GM18868 (cell line): ENCODE measurements around the gene ZDHHC6.
A peak's percentile ranks its signal among the peaks of the same experiment; 100 is the strongest.
"Not testable (repeated sequence)": the region's sequence is repeated elsewhere in the genome, so short reads cannot be mapped to it uniquely, and the experiment has no call there.

Source experiments
- ATAC-seq: cut with Tn5 transposase; IDR thresholded peaks from one replicate; pipeline ENCODE4 v1.9.1; 2021; ENCODE audit warnings: mild to moderate bottlenecking, moderate library complexity; ENCODE audit not compliant: unreplicated experiment

The ZDHHC6 gene

DNA sequence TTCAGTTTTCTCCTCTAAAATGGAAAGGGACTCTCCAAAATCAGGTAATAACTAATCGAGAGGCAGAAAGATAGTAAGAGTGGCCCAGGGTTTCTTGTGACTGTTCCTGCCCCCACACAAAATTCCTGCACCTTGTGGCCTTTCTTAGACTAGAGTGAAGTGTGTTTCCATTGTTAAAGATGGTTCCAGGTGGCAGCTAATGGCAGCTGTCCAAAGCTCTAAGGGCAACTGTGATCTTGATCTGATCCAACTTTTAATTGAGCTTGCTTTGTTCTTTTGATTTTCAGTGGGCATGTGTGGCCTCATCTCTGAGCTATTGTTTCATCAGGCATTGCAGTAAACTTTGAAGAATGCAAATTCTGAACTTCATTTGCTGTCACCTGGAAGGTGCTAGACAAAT is 53.4 kb downstream of the ZDHHC6 start:
- ATAC-seq: no peak

DNA sequence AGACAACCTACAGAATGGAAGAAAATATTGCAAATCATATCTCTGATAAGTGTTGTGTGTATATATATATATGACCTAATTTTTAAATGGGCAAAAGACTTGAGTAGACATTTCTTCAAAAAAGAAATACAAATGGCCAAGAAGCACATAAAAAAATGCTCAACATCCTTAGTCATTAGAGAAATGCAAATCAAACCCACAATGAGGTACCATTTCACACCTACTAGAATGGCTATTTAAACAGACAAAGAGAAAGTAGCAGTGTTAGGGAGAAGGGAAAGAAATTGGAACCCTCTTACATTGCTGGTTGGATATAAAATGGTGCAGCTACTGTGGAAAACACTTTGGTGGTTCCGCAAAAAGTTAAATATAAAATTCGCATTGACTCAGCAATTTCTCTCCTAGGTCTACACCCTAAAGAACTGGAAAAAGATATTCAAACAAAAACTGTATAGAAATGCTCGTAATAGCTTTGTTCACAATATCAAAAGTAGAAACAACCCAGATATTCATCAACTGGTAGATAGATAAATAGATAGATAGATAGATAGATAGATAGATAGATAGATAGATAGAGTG is 56.5 kb downstream of the ZDHHC6 start:
- ATAC-seq: no peak

DNA sequence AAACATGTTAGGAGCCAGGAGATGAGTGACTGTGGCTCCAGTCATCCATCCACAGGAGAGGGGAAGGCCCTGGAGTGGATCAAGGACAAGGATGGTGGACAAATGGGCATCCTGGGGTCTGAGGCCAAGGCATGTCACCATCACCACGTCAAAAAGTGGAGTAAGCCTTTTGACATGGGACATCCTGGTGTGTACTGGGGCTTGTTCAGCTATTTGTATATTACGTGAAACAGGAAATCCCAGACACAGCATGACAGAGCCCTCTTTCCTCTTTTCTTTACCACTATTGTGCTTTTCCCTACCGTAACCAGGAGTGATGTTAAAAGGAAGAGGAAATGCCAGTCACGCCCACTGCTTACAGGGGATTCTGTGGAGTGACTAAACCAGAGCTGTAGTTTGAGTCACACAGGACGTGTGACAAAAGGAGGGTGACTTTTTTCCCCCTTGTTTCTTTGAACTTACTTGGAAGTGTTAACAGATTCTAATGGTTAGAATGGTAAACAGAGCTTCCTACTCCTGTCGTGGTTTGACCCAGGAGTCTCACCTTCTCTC is 57.4 kb downstream of the ZDHHC6 start:
- ATAC-seq: peak; percentile 85

DNA sequence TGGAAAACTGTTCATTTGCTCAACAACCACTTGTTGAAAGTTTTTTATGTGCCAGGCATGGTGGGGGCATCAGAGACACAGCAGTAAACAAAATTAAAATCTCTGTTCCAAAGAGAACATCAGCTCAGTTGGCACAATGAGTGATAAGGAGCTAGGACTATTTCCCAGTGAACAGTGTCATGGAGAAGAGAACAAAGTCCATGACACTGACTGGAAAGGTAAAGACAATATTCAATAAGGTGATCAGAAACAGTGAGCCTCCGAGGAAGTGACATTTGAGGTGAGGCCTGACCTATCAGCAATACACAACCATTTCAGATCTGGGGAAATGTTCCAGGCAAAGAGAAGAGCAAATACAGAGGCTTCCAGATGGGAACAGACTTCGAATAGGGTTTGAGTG is 58.2 kb downstream of the ZDHHC6 start:
- no peak for ATAC-seq

DNA sequence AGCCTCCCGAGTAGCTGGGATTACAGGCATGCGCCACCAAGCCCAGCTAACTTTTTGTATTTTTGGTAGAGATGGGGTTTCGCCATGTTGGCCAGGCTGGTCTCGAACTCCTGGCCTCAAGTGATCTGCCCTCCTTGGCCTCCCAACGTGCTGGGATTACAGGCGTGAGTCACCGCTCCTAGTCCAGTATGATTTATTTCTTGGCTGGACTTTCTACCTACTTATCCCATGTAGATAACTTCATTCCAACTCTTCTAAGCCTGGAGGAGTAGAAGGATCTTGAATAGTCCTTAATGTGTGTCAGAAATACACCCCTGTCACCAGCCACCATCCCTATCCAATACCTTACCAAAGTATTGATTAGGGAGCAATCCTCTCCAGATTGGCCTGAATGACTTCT is 58.7 kb downstream of the ZDHHC6 start:
- not testable (repeated sequence) for ATAC-seq

DNA sequence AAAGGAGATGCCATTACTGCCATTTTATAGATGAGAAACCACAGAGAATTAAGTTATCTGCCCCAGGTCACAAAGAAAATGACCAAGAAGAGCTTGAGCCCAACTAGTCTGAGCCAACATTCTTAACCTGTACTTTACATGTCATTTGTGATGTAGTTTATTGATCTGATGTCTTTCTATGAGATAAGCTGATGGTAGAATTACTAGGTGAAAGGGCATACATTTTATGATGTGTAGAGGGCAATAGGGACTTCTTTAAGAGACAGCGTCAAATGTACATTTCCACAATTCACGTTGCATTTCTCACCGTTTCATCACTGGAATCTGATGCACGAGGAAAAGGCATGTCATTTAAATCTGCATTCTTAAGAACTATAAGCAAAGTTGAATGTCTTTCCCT is 61.5 kb downstream of the ZDHHC6 start:
- ATAC-seq: no peak

DNA sequence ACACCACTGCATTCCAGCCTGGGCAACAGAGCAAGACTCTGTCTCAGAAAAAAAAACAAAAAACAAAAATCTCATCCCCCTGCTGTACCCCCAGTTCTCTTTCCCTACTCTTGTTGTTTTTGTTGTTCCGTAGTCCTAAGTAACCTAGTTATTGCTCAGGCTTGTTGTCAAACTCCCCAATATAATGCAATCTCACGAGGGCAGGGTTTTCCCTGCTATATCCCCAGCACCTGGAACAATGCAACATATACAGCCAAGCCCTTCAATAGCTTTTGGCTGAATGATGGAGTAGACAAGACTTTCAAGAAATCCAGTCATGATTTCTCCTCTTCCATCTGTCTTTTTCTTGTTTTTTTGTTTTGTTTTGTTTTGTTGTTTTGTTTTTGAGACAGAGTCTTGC is 62.6 kb downstream of the ZDHHC6 start:
- ATAC-seq: no peak

DNA sequence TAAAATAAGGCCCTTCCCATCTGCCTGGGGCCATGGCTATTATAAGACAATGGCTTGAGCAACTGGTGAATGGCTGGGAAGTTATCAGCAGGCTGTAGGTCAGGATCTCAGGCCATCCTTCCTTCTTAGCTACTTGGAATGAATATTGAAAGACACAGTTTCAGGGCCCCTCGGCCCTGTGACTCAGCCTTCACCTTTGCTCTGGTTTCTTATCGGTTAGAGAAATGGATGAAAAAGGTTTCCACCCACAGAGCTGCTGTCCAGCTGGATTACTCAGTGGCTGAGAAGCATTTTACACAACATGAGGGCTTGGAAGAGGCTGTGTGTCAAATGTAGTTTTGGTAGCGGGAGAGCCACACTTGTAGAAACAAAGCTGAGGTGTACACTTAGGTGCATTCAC is 63.4 kb downstream of the ZDHHC6 start:
- ATAC-seq: no peak

DNA sequence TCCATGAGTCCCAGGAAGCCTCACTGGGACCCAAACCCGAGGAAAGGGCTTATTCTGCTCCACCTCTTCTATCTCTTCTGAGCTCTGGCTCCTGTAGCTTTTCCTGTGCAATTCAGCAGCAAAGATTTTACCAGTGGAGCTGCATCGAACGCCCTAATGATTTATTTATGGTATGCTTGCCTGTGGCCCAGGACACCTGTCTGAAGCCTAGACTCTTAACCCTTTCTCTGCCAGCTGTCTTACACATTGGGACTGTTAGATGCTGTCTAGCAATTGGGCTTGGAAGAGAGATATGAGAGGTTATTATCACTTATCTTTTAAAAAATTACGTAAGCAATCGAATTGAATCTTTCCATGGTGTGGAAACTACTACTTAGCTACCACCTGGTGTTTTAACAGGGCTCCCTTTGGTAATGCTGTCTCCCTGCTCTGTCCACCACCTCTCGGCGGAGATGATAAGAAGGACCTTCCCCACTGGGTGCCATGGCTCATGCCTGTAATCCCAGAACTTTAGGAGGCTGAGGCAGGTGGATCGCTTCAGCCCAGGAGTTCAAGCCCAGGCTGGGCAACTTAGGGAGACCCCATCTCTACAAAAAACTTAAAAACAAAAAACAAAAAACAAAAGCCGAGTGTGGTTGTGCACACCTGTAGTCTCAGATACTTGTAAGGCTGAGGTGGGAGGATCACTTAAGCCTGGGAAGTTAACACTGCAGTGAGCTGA is 64.0 kb downstream of the ZDHHC6 start:
- ATAC-seq: no peak
